Eye (tissue), 1 donor: Measurements from ENCODE around the gene TOX2.
A peak's percentile ranks its signal among the peaks of the same experiment; 100 is the strongest.

Experiments
- DNase-seq: peaks from one replicate; pipeline ENCODE4 v3.0.0-alpha.2; 2015

TOX2 gene

DNA sequence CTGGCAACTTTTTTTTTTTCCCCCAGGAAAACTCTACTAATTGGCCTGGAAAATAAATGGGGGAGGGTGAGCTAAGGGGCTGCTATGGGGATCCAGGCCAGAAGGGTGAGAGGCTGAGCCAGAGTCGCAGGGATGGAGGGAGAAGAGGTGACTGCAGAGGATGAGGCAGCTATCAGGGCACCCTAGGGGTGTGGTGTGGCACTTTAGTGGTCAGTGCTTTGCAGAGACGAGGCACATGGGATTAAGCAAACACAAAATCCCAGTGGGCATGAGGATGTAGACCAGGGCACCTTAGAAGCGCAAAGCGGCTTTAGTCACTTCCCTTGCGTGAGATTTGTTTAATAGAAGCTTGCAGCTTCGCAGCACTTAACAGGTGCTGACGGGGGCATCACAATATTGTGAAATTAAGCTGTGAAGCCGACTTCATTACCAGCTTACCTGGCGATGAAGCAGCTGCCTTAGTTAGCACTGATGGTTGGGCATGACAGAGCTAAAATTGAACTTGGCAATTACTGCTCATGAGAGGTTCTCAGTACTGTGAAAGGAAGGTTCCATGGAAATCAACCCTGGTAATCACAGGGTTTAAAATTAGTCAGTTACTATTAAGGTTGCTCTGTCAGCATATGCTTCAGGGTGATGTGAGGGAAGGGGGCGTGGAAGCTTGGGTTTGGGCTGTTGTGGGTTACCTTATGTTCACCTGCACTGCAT, 26.0 kb downstream of the TOX2 start:
- no peak for DNase-seq

DNA sequence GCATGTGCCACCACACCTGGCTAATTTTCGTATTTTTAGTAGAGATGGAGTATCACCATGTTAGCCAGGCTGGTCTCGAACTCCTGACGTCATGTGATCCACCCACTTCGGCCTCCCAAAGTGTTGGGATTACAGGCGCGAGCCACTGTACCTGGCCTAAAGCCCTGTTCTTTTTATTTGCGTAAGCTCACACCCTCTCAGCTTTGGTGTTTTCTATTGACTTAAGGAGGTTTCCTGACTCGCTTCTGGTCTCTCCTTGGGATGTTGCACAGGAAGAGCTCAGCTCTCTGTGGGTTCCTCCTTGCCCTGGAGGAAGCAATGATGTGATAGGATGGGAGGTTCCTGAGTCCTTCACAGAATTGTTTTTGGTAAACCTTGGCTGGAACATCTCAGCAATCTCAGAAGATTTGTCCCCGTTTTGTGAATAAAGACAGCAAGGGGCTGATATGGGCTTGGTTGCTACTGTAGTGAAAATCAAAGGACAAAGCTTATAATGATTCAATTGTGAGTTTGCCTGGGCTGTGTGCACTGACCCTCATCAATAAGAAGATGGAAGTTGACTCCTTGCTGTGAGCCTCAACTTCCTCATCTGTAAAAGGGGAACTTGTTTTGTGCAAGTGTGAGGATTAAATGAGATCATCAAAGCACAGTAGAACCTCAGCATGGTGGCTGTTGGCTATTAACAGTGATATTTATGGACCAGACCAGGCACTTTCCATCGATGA, 27.0 kb downstream of the TOX2 start:
- DNase-seq, result no peak

DNA sequence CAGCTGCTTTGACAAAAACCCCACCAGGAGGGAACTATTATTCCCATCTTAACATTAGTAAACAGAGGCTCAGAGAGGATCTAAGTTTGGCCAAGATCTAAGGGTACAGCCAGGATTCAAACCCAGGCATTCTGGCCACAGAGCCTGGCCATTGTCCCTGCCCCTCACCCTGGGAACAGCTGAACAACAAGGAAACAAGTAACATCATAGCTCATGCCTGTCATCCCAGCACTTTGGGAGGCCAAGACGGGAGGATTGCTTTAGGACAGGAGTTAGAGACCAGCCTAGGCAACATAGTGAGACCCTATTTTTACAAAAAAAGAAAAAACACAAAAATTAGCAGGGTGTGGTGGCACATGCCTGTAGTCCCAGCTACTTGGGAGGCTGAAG, 27.5 kb downstream of the TOX2 start:
- no peak for DNase-seq

DNA sequence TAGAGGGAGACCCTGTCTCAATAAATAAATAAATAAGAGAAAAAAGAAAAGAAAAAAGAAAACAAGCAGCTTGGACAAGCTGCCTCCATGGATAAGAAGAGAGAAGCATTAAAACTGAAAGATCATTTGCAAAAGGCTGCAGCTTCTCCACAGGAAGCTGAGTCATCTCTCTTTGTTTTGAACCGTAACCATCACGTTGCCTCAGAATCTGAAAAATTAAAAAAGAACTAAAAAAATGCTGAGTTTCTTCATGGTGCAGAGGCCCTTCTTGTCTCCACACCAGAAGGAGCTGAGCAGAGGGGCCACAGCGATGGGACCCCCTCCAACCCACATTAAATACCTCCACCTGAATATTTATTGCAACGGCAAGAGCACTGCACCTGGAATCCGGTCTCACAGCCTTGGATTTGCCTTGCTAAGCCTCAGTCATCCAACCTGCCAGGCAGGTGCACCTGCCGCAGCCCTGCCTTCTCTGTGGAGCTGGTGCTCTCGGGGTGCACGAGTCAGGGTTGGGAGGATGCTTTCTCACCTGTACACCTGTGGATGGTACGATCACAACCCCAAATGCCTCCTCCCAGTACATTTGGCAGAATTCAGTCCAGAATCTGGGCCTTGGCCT, 28.1 kb downstream of the TOX2 start:
- DNase-seq, result no peak

DNA sequence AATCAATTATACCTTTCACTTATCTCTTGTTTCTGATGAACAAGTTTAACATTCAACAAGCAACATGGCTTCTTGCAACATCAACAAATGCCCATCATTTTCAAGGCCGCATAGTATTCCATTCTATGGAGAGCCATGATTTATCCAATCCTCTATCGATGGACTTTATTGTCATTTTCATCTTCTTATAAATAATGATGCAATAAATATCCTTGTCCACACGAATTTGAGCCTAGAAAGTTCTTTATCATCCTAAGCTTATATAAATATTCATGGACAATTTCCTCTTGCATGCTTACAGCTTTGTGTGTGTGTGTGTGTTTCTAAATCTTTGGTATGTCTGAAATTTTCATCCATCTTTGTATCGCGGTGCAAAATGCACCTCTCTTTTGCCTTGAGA, 29.1 kb downstream of the TOX2 start:
- no peak for DNase-seq

DNA sequence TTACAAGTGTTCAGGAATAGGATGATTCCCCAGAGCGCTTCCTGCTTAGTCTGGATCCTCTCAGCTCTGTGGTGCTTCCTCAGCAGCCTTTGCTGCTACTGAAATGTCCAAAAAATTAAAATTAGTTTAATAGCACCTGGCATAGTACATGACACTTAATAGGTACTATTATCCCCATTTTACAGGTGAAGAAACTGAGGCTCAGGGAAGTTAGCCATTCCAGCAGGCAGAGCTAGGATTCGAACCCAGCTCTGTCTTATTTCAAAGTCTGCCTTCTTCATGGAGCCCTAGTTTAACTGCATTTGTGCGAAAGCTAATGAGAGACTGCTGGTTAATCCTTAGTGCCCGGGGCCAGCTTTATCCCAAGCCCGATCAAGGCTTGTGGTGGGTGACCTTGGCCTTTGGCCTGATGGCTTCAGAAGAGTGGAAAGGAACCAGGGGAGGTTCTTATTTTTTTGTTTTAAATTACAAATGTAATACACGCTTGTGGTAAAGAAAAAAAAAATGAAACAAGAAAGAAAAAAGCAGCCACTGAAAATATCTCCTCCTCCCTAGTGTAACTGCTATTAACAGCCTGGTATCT, 30.1 kb downstream of the TOX2 start:
- DNase-seq, result no peak

DNA sequence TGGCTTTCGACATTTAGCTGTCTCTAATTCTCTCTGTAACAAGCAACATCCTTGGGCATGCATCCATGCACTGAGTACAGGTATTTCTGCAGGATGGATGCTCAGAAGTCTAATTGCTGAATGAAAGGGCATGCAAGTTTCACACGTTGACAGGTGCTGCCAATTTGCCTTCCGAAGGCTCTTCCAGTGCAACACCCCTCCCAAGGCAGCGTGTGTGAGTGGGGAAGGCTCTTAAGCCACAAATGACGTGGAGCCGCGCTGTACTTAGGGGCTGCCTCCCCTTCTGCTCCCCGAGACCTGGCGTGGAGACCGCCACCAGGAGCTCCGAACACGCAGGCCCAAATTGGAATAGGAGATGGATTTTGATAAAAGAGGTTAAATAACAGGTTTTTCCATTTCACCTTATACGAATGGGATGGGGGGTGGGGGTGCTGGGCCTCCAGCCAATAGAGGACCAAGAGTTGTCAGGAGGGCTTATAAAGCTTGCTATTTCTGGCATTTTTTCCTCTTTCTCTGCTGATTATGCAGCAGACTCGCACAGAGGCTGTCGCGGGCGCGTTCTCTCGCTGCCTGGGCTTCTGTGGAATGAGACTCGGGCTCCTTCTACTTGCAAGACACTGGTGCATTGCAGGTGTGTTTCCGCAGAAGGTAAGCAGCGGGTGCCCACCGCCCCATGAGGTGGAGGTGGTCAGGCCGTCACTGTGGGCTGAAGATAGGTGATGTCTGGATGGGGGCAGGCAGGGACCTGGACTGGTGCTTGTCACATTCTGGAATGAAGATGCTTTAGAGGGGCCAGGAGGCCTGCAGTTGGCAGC, 30.9 kb downstream of the TOX2 start:
- no peak for DNase-seq

DNA sequence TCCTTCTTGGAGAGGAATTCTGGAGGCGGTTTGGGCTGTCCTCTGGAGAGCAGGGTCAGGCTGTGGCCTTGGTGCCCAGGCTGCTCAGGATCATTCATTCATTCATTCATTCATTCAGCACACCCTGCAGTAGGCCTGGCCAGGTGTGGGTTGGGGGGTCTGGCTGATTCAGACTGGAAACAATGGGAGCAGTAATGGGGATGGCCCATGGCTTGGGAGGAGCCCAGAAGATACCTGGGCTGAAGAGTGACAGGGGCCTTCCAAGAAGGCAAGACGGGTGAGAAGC, 31.5 kb downstream of the TOX2 start:
- DNase-seq, result no peak

DNA sequence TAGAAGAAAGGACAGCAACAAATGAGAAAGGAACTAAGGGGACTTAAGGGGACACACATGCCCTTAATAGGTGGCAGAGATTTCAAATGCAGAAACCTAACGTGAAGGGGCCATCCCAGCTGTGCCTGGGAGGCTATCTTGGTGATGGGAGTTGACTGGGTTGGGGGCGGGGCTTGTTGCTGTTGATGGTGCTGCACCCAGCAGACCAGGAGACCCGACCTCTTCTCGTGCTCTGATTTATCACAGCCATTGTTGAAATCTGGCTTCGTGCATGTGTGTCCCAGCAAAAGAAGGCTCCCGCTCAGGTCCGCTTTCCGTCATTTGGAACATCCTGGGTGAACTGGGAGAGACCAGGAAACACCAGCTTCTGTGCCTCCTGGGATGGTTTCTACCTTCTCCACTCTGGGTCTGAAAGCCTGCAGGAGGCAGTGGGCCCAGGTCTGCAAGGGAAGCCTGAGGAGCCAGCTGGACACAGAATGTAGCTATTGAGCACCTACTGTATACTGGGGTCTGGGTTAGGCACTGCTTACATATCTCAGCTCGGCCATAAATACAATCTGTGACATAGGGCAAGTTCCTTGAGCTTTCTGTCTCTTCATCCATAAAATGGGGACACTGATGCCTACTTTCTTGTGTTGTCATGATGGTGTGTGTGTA, 32.1 kb downstream of the TOX2 start:
- DNase-seq, result no peak

DNA sequence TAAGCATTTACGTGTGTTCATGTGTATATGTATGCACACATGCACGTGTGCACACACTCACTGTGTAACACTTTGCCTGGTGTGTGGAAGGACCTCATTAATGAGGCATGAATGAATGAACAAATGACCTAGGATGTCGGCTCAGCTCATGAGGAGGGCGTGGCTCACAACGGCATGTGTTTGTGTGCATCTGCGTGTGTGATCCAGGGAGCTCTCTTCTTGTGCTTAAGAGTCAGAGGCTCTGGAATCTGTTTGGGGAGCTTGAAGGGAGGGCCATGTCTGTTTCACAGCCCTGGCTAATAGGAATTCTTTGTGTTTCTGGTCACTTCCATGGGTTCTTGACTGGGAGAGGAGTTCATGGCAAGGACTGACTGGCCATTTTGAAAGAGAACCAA, 32.7 kb downstream of the TOX2 start:
- DNase-seq, result no peak

DNA sequence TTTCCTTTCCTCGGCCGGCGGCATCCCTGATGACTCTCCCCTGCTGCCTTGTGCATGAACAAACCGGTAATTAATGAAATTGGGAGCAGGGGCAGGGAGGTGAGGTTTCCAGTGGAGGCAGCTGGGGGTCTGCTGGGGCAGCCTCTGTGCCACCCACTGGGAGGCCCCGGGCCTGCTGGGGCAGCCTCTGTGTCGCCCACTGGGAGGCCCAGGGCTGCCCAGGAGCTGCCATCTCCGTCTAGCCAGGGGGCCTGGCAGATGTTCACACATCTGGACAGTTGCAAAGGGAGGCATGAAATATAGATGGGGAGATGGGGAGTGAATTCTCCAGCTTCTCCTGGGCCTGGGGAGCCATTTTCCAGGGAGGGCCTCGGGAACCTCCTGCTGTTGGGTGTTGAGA, 33.8 kb downstream of the TOX2 start:
- DNase-seq, result no peak

DNA sequence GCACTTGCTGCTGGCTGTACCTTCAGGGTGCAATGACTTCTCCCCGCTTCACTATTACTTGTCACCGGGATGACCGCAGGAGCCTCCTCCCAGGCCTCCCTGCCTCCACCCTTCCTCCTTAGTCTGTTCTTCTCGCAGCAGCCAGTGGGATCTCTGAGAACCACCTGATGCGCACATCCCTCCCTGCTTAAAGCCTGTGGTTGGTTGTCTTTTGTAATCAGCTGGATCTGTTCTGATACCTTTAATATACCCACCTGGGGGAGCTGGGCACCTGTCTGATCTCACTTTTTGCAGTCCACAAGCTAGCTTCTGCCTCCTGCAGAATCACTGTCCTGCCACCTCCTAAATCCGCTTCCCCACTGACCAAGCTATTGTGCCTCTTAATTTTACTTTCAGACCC, 34.6 kb downstream of the TOX2 start:
- DNase-seq, result no peak

DNA sequence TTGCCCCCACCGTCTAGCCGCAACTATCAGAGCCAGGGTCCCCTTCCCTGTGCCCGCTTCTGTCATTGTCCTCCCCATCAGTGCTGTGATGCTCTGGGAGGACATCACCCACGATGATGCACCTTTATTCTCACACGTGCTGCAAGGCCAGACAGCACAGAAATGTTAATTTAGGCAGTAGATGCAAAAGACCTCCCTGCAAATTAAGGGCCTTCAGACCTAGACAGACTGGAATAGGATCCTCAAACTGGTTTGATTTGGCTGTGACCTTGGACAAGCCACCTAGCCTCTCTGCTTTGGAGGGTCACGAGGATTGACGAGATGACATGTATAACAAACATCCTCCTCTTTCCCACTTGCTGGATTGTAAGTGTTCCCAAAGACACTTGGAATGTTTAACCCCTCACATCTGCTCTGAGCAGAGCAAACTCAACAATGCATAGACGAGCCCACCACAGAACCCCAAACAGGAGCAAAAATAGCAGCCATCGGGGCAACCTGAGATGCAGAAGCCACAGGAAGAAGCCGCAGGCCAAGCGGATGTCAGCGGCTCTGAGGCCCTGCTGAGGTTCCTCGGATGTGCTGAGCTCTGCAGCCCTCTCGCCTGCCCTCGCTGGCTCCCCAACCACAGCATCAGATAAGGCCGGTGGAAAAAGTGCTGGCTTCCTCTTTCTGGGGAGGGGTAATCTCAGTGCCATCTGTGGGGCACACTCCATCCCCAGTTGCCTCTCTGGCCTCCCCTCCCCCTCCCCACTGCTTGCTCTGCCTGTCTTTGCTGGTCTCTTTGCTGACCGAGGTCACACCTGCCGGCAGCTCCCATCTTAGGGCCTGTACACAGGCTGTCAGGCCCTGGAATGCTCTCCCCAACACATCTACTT, 35.3 kb downstream of the TOX2 start:
- DNase-seq, result no peak

DNA sequence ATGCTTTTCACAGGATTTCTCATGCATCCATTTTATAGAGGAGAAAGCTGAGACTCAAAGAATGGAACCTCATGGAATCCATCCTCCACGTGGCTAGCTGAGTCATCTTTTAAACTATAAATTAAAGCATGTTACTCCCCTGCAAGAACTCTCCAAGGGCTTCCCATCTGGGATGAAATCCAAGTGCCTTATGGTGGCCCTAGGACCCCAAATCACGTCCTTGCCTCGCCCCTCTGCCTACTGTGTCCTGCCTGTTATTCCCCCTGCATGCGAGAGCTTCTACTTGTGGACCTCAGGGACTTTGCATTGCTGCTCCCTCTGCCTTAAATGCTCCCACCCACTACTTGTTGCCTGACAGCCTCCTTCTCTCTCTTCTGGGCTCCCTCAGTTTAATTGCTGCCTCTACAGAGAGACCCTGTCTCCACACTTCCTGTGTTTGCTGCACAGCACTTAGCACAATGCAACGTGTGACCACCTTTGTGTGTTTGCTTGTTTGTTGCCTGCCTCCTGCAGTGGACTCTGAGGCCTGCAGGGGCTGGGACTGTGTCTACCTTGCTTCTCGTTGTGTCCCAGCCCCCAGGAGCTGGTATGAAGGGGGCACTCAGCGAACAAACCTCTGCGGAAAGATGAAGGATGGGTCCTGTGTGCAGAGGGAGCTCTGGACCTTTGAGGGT, 39.4 kb downstream of the TOX2 start:
- DNase-seq, result no peak

DNA sequence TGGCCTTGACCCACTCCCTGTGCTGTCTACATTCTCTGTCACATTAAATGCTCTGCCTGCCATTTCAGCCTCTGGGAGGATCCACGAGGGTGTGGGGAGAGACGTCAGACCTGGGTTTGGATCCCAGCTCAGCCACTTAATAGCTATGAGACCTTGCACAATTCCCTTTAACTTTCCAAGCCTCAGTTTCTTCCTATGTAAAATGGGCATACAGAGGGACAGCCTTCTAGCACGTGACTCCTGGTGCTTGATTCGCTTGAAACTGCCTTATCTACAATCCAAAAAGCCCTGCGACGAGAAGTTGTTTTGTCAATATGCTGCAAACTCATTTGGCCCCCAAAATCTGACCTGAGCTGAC, 40.0 kb downstream of the TOX2 start:
- no peak for DNase-seq

DNA sequence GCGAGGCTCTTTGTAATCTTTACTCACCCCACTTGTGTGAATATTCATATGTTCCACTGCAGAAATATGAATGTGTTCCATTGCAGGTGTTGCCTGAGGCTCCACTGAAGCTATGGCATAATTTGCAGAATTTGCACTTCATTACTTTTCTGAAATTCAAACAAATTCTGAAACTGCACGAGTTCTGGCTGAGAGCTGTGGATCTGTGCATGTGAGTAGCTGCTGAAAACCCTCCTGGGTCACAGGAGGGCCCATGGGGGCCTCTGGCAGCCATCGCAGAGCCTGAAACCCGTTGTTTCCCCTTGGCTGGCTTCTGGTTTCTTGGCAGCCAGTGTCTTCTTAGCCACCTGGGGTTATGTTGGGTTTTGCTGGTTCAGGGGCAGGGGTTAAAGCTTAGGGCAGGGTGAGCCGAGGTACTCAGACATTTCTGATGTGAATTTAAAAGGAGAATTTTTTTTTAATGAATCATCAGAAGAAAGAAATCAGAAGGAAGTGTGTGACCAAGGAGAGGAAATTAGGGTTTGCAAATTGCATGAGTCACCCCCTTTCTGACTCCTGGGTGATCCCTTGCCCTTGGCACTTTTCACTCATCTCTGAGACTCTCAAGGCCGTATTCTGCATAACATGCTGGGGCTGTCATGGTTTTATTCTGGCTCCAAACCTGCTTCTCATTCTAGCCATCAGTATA, 40.6 kb downstream of the TOX2 start:
- no peak for DNase-seq

DNA sequence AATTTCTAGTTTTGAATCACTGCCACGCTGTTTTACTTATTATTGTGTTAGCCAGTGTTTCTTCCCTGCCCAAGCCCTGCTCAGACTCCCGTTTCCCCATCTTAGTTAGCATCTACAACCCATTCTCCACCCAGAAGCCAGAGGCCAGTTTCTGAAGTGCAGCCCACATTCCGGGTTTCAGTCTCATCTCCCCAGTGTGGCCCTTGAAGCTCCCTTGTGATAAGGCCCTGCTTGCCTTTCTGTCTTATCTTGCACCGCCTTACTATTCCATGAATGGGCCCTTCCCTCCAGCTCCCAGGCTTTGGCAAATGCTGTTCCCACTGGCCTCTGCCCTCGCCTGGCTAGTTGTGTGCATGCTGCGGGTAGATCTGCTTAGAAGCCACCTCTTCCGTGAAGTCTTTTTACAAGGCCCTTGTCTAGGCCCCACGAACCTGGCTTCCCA, 41.1 kb downstream of the TOX2 start:
- DNase-seq, result no peak

DNA sequence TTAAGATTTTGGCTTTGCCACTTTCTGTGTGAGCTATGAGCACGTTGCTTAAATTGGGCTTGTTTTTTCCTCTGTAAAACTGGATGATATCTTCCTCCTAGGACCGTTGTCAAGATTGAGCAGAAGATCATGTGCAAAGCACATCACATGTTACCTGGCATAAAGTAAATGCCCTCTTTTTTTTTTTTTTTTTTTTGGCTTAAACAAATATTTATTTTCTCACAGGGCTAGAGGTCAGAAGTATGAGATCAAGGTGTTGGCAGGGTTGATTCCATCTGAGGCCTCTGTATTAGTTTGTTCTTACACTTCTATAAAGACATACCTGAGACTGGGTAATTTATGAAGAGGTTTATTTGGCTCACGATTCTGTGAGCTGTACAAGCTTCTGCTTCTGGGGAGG, 42.7 kb downstream of the TOX2 start:
- DNase-seq, result no peak

DNA sequence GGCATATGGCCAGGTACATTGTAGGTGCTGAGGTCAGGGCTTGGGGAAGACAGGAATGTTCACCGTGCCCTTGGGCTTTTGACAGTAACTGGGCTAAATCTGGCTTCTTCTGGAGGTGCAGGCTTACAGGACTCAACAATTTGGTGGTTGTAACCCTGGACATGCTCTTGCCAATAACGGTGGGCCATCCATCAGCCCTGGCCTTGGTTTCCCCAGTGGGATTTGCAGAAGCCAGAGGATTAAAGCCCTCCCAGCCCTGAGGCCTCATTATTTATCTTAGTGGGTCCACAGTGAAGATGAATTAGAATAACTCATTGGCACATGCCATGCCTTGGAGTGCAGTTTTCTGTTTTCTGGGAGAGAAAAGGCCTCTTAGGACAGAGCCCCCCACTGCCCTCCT, 44.0 kb downstream of the TOX2 start:
- DNase-seq, result no peak

DNA sequence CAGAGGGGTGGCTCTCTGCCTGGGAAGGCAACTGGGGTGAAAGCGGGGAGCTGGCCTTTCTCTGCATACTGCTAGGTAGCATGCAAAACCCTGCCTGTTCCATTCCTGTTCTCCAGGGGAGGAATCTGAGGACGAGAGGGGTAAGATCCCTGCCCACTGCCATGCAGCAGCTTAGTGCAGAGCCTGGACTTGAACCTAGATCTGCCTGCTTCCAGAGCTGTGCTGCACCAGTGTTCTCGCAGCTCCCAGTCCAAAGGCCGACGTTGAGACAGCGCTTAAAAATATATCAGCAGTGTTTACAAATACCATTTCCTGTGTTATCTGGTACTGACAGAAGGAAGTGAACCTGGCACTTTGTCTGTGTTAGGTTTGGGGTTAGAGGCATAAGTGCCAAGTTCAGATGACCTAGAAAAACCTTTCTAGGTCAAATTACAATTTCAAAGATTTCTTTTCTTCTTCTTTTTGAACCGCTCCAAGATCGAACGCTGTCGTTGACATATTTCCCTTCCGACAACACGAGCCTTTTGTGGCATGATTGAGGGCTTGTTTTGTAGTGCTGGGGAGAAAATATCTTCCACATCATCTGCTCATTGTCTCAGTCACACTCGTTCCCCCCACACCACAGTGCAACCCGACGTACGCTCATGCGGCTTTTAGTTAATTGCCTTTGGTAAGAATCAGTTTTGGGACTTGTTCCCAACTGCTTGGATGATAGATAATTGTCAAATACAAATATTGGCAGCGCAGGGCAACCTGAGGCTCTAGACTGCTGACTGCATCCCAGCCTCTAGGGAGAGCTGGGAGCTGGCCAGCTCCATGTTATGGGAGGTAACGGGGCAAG, 44.6 kb downstream of the TOX2 start:
- DNase-seq, result peak; percentile 73
